ENCODE results near the gene MOB4.
"Not testable (repeated sequence)": the region's sequence is repeated elsewhere in the genome, so short reads cannot be mapped to it uniquely, and the experiment has no call there.

DNA sequence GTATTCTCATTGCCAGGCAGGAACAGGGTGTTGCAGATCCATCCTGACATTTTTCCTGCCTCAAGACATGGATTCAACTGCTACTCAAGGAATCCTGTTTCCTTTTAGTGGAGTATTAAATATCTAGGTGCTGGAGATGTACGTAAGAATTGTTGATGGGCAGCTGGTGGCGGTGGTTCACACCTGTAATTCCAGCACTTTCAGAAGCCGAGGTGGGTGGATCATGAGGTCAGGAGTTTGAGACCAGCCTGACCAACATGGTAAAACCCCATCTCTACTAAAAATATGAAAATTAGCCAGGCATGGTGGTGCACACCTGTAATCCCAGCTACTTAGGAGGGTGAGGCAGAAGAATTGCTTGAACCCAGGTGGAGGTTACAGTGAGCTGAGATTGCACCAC is 31.6 kb upstream of the MOB4 start:
- not testable (repeated sequence) for TF ChIP-seq EZH2 (IDR thresholded peaks at IDR 0.05; ENCODE audit: borderline replicate concordance, low read length)
- TF ChIP-seq, protein P1, sequence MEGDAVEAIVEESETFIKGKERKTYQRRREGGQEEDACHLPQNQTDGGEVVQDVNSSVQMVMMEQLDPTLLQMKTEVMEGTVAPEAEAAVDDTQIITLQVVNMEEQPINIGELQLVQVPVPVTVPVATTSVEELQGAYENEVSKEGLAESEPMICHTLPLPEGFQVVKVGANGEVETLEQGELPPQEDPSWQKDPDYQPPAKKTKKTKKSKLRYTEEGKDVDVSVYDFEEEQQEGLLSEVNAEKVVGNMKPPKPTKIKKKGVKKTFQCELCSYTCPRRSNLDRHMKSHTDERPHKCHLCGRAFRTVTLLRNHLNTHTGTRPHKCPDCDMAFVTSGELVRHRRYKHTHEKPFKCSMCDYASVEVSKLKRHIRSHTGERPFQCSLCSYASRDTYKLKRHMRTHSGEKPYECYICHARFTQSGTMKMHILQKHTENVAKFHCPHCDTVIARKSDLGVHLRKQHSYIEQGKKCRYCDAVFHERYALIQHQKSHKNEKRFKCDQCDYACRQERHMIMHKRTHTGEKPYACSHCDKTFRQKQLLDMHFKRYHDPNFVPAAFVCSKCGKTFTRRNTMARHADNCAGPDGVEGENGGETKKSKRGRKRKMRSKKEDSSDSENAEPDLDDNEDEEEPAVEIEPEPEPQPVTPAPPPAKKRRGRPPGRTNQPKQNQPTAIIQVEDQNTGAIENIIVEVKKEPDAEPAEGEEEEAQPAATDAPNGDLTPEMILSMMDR (conservative IDR thresholded peaks at IDR 0.05 in 1 of 2, IDR thresholded peaks at IDR 0.05 in 1 of 2; ENCODE audit: extremely low read depth in 1 of 2, insufficient read depth in 1 of 2, low read depth in 1 of 2, low read length in 2 of 2), result not testable (repeated sequence)
